ENCODE results near the gene LYRM4.

LYRM4 gene

GRCh38 chr6:5260661-5261544 is at the start of gene LYRM4, which contains the start of gene FARS2:
TSS of gene LYRM4 (minus strand) at chr6:5260950. CDS start at chr6:5260733, 217 bp downstream.
TSS of gene FARS2 (plus strand) at chr6:5261513.
- peak; percentile 79 for DNase-seq

GRCh38 chr6:5308066-5308465 is 47.3 kb upstream of the LYRM4 start:
- DNase-seq, result no peak

GRCh38 chr6:5307058-5307457 is 46.3 kb upstream of the LYRM4 start:
- DNase-seq, result no peak

- DNase-seq, result no peak
Observed at GRCh38 chr6:5305968-5306626, 45.3 kb upstream of the LYRM4 start.

GRCh38 chr6:5303682-5304081 is 42.9 kb upstream of the LYRM4 start:
- DNase-seq, result no peak

- peak; percentile 41 for DNase-seq
Observed at GRCh38 chr6:5302995-5303622, 42.4 kb upstream of the LYRM4 start.

GRCh38 chr6:5302220-5302946 is 41.6 kb upstream of the LYRM4 start:
- no peak for DNase-seq

- no peak for DNase-seq
Observed at GRCh38 chr6:5300206-5300764, 39.5 kb upstream of the LYRM4 start.

- no peak for DNase-seq
Observed at GRCh38 chr6:5295623-5296022, 34.9 kb upstream of the LYRM4 start.

- no peak for DNase-seq
Observed at GRCh38 chr6:5294392-5295211, 33.9 kb upstream of the LYRM4 start.

- DNase-seq, result no peak
Observed at GRCh38 chr6:5293692-5294091, 32.9 kb upstream of the LYRM4 start.

- DNase-seq, result no peak
Observed at GRCh38 chr6:5292154-5292553, 31.4 kb upstream of the LYRM4 start.

- DNase-seq, result no peak
Observed at GRCh38 chr6:5290500-5290899, 29.8 kb upstream of the LYRM4 start.

GRCh38 chr6:5290097-5290496 is 29.3 kb upstream of the LYRM4 start:
- no peak for DNase-seq

- DNase-seq, result no peak
Observed at GRCh38 chr6:5287966-5288297, 27.2 kb upstream of the LYRM4 start.

- DNase-seq, result no peak
Observed at GRCh38 chr6:5287205-5287965, 26.6 kb upstream of the LYRM4 start.

- no peak for DNase-seq
Observed at GRCh38 chr6:5286780-5287179, 26.0 kb upstream of the LYRM4 start.

- DNase-seq, result no peak
Observed at GRCh38 chr6:5285526-5285925, 24.8 kb upstream of the LYRM4 start.

- no peak for DNase-seq
Observed at GRCh38 chr6:5285081-5285480, 24.3 kb upstream of the LYRM4 start.

GRCh38 chr6:5282191-5282623 is 21.5 kb upstream of the LYRM4 start:
- no peak for DNase-seq

- no peak for DNase-seq
Observed at GRCh38 chr6:5280920-5281319, 20.2 kb upstream of the LYRM4 start.

Data from NCI-H1436 (cell line).